AG09309 (cell line): Measurements from ENCODE around the gene SHISA4.
"Not testable (repeated sequence)": the region's sequence is repeated elsewhere in the genome, so short reads cannot be mapped to it uniquely, and the experiment has no call there.

ENCODE experiments used
- DNase-seq: peaks from one replicate; pipeline ENCODE4 v3.0.0-alpha.2; 2010; ENCODE audit warnings: low read depth
- H3K4me3 ChIP-seq: 2 replicates; pipeline ENCODE4 v1.5.1; 2011; ENCODE audit warnings: mild to moderate bottlenecking, low read depth, low read length, moderate library complexity; ENCODE audit not compliant: control insufficient read depth
- TF ChIP-seq, protein P1 (sequence below): IDR thresholded peaks from 2 replicates; pipeline ENCODE4 v1.5.1; 2011; ENCODE audit warnings: mild to moderate bottlenecking, low read depth, low read length, inconsistent platforms; ENCODE audit not compliant: insufficient read depth, control insufficient read depth; ENCODE audit errors: missing control alignments

SHISA4 gene

DNA sequence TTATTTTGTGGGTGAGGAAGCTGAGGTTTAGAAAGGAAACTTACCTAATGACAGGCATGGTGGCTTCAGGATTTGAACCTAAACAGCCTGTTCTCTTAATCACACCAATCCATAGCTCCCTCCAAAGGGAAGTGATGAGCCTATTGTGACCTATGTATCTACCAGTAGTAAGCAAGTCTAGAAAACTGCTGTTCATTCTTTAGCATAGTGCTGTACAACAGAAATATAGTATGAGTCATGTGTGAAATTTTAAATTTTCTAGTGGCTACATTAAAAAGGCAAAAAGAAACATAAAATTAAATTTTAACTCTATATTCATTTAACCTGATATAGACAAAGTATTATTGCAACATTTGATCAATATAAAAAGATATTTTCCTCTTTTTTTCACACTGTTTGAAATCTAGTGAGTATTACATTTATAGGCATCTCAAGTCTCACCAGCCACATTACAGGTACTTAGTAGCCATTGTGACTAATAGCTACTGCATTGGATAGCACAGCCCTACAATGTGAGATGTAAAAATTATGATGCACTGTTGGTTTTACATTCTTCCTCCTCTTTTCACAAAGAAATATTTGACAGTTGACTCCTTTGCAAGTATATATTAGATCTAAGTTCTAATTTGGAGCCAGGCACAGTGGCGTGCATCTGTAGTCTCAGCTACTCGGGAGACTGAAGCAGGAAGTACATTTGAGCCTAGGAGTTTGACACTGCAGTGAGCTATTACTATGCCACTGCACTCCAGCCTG, 43.2 kb upstream of the SHISA4 start:
- H3K4me3 ChIP-seq, result no peak overlapping the region
- TF ChIP-seq, protein P1, sequence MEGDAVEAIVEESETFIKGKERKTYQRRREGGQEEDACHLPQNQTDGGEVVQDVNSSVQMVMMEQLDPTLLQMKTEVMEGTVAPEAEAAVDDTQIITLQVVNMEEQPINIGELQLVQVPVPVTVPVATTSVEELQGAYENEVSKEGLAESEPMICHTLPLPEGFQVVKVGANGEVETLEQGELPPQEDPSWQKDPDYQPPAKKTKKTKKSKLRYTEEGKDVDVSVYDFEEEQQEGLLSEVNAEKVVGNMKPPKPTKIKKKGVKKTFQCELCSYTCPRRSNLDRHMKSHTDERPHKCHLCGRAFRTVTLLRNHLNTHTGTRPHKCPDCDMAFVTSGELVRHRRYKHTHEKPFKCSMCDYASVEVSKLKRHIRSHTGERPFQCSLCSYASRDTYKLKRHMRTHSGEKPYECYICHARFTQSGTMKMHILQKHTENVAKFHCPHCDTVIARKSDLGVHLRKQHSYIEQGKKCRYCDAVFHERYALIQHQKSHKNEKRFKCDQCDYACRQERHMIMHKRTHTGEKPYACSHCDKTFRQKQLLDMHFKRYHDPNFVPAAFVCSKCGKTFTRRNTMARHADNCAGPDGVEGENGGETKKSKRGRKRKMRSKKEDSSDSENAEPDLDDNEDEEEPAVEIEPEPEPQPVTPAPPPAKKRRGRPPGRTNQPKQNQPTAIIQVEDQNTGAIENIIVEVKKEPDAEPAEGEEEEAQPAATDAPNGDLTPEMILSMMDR, result no peak
- DNase-seq, result no peak

DNA sequence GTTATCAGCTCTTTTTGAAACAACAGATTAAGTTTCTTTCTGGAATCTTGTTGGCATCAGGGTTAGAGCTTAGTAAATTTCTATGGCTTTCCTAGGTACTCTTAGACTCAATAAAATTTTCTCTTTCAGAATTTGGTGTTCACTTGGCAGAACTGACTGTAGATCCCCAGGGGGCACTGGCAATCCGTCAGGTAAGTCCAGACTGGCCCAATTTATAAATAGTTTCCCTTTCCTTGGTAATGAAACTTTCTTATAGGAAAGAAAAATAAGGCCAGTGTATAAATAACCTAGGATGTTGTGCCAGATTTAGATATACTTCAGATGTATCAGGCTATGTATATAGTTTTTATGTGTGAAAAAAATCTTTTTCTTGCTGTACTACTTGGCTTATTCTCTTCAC, 41.5 kb upstream of the SHISA4 start:
- no peak overlapping the region for H3K4me3 ChIP-seq
- TF ChIP-seq, protein P1, result no peak
- DNase-seq, result no peak

DNA sequence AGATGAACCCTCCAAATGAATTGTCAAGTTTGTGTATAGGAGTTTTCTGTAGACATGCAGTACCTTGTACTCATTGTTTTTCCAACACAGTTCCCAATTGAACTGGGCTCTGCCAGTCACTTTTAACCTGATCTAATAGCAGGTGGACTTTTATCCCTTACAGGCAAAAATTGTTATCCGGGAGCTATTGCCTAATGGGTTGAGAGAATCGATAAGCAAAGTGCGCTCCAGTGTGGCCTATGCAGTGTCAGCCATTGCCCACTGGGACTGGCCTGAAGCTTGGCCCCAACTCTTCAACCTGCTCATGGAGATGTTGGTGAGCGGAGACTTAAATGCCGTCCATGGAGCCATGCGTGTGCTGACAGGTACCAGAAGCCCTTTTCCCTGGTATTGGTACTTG, 40.5 kb upstream of the SHISA4 start:
- TF ChIP-seq, protein P1, result no peak
- no peak for DNase-seq
- H3K4me3 ChIP-seq, result no peak overlapping the region

DNA sequence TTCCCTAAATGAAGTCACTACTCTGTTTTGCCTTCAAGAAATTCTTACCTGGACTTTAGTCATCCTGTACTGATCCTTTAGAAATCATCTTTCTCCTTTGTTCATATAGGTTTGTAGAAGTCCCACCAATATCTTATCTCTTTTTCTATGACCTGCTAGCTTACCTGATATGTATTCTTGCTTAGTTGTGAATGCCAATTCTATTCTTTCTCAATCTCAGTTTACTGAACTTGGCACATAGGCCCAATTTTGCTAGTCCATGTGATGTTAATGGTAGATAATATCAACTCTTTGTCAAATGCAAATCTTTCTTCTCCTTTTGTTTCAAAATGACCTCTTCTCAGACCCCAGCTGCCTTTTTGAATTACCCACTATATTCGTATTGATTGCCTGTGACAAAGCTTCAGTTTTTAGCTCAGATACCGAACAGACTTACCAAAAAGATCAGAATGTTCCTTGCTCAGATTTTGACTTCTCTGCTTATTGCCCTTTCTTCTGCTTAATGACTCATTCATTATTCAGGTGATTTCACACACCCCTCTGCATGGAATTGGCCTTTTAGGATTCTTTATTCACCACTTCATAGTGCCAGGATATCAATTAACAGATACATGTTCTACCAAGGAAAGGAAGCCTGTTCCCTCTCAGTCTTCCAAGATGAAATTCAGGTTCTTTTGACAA, 39.2 kb upstream of the SHISA4 start:
- TF ChIP-seq, protein P1, result no peak
- DNase-seq, result no peak
- no peak overlapping the region for H3K4me3 ChIP-seq

- TF ChIP-seq, protein P1, result no peak
- H3K4me3 ChIP-seq, result no peak overlapping the region
- peak; percentile 60 for DNase-seq
Observed at GRCh38 chr1:201850053-201850397, 38.7 kb upstream of the SHISA4 start.

- TF ChIP-seq, protein P1, result no peak
- no peak for DNase-seq
- no peak overlapping the region for H3K4me3 ChIP-seq
Observed at GRCh38 chr1:201851949-201852348, 36.7 kb upstream of the SHISA4 start.

- not testable (repeated sequence) for H3K4me3 ChIP-seq, DNase-seq
Observed at GRCh38 chr1:201856722-201857121, 32.0 kb upstream of the SHISA4 start.
